ENCODE data around the gene DPY19L3.
"Not testable (repeated sequence)": the region's sequence is repeated elsewhere in the genome, so short reads cannot be mapped to it uniquely, and the experiment has no call there.

The DPY19L3 gene

GRCh38 chr19:32442650-32443049 is 37.1 kb downstream of the DPY19L3 start:
- no peak for DNase-seq (ENCODE audit: low read depth, low spot score)

- not testable (repeated sequence) for DNase-seq (ENCODE audit: low read depth, low spot score)
These were observed 42.0 kb downstream of the DPY19L3 start for GRCh38 chr19:32447534-32447933.

- no peak for DNase-seq (ENCODE audit: low read depth, low spot score)
These were observed 42.5 kb downstream of the DPY19L3 start for GRCh38 chr19:32448026-32448425.

- DNase-seq (ENCODE audit: low read depth, low spot score): no peak
These were observed 44.6 kb downstream of the DPY19L3 start for GRCh38 chr19:32450217-32450616.

GRCh38 chr19:32453736-32454135 is 48.2 kb downstream of the DPY19L3 start:
- no peak for DNase-seq (ENCODE audit: low read depth, low spot score)

GRCh38 chr19:32456406-32456805 is 50.8 kb downstream of the DPY19L3 start:
- DNase-seq (ENCODE audit: low read depth, low spot score): no peak

GRCh38 chr19:32457571-32458158 is 52.1 kb downstream of the DPY19L3 start:
- no peak for DNase-seq (ENCODE audit: low read depth, low spot score)

- DNase-seq (ENCODE audit: low read depth, low spot score): no peak
These were observed 53.0 kb downstream of the DPY19L3 start for GRCh38 chr19:32458500-32459123.

GRCh38 chr19:32459204-32459865 is 53.8 kb downstream of the DPY19L3 start:
- DNase-seq (ENCODE audit: low read depth, low spot score): no peak

GRCh38 chr19:32460476-32460875 is 54.9 kb downstream of the DPY19L3 start:
- no peak for DNase-seq (ENCODE audit: low read depth, low spot score)

GRCh38 chr19:32464279-32464678 is 58.7 kb downstream of the DPY19L3 start:
- no peak for DNase-seq (ENCODE audit: low read depth, low spot score)

- DNase-seq (ENCODE audit: low read depth, low spot score): no peak
These were observed 59.6 kb downstream of the DPY19L3 start for GRCh38 chr19:32465176-32465575.

- no peak for DNase-seq (ENCODE audit: low read depth, low spot score)
These were observed 64.2 kb downstream of the DPY19L3 start for GRCh38 chr19:32469795-32470194.

GRCh38 chr19:32471095-32471494 is 65.5 kb downstream of the DPY19L3 start:
- no peak for DNase-seq (ENCODE audit: low read depth, low spot score)

GRCh38 chr19:32471811-32472210 is 66.2 kb downstream of the DPY19L3 start:
- no peak for DNase-seq (ENCODE audit: low read depth, low spot score)

GRCh38 chr19:32475141-32476031 is 69.8 kb downstream of the DPY19L3 start:
- no peak for DNase-seq (ENCODE audit: low read depth, low spot score)

GRCh38 chr19:32476032-32476350 is 70.4 kb downstream of the DPY19L3 start:
- DNase-seq (ENCODE audit: low read depth, low spot score): no peak

- no peak for DNase-seq (ENCODE audit: low read depth, low spot score)
These were observed 74.8 kb downstream of the DPY19L3 start for GRCh38 chr19:32480321-32480720.

GRCh38 chr19:32483574-32483973 is 78.0 kb downstream of the DPY19L3 start:
- no peak for DNase-seq (ENCODE audit: low read depth, low spot score)

- no peak for DNase-seq (ENCODE audit: low read depth, low spot score)
These were observed 84.4 kb downstream of the DPY19L3 start for GRCh38 chr19:32489971-32490370.

- no peak for DNase-seq (ENCODE audit: low read depth, low spot score)
These were observed 91.8 kb downstream of the DPY19L3 start for GRCh38 chr19:32497391-32497790.

- DNase-seq (ENCODE audit: low read depth, low spot score): no peak
These were observed 93.2 kb downstream of the DPY19L3 start for GRCh38 chr19:32498648-32499200.
